HG02571 (cell line): ENCODE measurements around the gene SPACA1.

Experiments used
- ATAC-seq: cut with Tn5 transposase; IDR thresholded peaks from one replicate; pipeline ENCODE4 v1.9.1; 2021; ENCODE audit warnings: mild to moderate bottlenecking, moderate library complexity; ENCODE audit not compliant: unreplicated experiment

The SPACA1 gene

DNA sequence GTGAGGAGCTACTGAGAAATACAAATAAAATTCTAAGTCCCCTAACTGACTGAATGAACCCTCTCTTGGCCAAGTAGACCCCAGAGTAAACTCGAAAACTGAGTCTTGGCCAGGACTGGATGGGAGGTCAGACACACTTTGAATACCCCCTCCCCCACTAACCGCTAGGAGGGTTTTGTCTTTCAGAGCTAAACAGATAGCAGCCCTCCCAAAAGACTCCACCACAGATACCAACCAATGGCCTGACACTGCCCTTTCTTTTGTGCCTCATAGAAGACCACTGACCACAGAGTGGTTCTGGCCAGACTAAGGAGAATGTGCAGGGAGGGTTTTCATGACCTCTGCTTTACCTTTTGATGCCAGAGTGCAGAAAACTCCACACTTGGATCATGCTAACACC lies 42.1 kb downstream of the SPACA1 start:
- ATAC-seq: no peak

DNA sequence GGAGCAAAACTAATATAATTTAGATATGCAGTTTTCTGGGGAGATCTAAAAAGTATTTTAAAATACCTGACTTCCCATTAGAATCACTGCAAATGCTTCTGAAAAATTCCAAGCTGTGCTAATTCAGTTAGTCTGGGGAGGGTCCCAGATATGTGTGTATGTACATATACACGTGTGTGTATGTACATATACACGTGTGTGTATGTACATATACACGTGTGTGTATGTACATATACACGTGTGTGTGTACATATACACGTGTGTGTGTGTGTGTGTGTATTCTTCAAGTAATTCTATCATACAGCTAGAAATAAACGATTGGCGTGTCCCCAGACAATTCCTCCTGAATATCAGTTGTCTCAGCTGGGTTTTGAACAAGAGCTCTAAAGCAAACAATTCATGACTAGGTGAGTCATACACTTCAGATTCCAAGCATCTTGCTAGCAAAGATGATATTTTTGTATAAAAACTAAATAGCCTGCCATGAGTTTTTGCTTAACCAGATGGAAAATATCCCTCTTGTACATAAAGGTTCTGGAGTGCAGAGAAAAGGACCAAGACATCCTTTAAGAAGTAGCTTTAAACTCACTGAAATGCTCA lies 58.2 kb downstream of the SPACA1 start:
- ATAC-seq: no peak

DNA sequence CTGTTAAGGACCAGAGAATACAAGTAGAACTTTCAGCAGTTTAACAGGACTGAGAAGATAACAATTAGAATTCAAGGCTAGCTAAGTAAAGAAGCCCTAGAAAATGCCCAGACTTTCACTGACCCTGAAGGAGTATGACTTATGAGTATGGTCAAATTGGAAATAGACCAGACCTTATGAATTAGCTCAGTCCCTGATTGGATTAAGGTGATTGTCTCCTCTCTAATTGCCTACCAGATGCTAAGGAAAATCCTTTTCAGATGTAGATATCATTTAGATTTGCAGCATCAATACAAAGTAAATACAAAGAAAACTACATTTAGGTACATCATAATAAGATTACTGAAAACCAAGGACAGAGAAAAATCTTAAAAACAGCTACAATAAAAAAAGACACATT lies 59.6 kb downstream of the SPACA1 start:
- ATAC-seq: no peak

DNA sequence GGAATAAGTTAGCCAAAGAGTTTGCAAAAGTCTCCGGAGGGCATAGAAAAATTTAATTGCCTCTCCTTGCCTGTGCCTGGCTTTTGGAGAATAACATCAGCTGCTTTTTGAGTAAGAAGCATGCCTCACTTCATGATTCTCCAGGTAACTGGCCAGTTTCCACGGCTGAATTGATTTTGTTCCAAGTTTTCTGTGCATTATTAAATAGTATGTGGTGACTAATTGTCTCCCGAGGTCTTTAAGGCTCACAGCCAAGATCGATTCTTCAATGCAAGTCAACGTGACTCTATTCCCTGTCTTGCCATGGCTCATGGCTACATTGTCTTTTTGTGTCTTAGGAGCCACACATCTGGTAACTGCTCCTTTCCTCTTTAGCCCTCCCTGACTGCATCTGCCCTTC lies 64.3 kb downstream of the SPACA1 start:
- ATAC-seq: no peak

DNA sequence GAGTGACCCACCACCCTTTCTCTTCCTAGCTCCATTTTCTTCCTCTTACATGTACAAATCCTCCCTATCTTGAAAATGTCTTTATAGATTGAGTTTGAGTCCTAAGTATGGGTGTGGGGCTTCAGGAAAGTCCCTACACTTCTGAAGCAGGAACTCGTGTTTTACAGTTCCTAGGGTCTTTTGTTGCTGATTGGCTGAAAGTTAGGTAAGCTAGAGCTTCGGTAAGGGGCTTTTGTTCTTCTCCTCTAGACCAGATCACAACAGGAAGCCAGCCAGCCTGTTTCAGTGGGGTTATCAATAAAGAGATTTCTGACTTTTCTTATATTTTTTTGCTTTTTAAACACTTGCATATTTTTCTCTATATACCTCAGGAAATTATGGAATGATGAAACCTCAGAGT lies 67.2 kb downstream of the SPACA1 start:
- no peak for ATAC-seq

DNA sequence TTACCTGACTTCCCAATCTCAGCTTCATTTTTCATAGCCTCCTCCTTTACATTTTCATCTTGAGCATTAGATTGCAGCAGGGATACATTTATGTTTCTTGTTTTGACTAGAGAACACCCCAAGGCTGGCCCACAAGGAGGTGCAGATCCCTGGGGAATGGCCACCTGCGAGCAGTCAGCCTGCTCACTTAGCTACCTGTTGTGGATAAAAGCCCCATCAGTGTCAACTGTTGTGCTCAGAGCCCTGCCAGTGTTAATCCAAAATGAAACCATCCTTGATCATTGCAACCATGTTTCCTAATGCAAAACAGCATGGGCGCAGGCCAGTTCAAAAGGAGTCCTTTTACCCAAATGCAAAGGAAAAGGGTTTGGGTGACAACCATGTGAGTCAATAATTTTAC lies 67.7 kb downstream of the SPACA1 start:
- no peak for ATAC-seq

DNA sequence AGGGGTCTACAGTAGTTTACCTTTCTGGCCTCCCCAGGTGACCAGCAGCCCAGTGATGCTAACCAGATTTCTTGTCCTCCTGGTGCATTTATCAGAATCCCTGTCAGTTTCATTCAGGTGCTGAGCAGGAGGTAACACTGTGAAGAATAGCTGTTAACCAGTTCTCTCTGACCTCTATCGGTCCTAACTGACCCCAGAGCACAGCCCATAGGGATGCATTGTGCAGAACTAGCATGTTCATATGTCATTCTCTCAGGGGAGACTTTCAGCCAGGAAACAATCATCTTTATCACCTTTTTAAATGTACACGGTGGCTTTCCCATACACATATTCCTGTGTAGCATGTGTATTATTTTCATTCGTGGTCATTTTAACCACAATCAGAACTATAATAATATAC lies 68.6 kb downstream of the SPACA1 start:
- no peak for ATAC-seq
